Endothelial cell of umbilical vein (primary cell): ENCODE measurements around the gene TDP1. TPM values are rescaled to one million over a fixed set of nuclear protein-coding genes. Genes with fewer than 3 reads are reported as not detected.
A peak's percentile ranks its signal among the peaks of the same experiment; 100 is the strongest.

ENCODE experiments used
- BruUV-seq: library from RNA; stranded (reverse); fragments of 400-500 nt; replicated peaks from 2 replicates; lab custom pipeline; 2021; lab: Mats Ljungman, UMichigan
- CTCF ChIA-PET: fragments of 300-600, 350-600 bp; sonication (Branson Sonifier 250); formaldehyde crosslinking; loops from one replicate; lab custom pipeline; 2021; ENCODE audit warnings: antibody characterized with exemption, inconsistent platforms; lab: Charles Lee
- POLR2A ChIA-PET: fragments of 300-600, 350-600 bp; sonication (Branson Sonifier 250); formaldehyde crosslinking; loops from one replicate; lab custom pipeline; 2021; ENCODE audit warnings: antibody characterized with exemption, inconsistent platforms; lab: Charles Lee
- DNase-seq: peaks from one replicate; pipeline ENCODE4 v3.0.0-alpha.2; 2011; ENCODE audit warnings: low read depth, low spot score
- FAIRE-seq: peaks from 2 replicates; lab custom pipeline; 2011; peaks lifted over from hg19 to GRCh38; lab: Jason Lieb, UNC
- H2AFZ ChIP-seq: 2 replicates; pipeline ENCODE4 v1.6.0; 2012; ENCODE audit warnings: low read depth, low read length, control low read depth, inconsistent platforms
- H3K27ac ChIP-seq: 2 replicates; pipeline ENCODE4 v1.5.1; 2011; ENCODE audit warnings: low read depth, mild to moderate bottlenecking, control low read depth, low read length, moderate library complexity; ENCODE audit not compliant: insufficient read depth
- H3K27me3 ChIP-seq, 2 experiments: 2 replicates each; pipeline versions ENCODE4 v1.6.0 to v1.6.1; 2011; ENCODE audit warnings: low read length in 2 of 2, mixed read lengths in 1 of 2; ENCODE audit not compliant: control insufficient read depth in 2 of 2, insufficient read depth in 2 of 2
- H3K36me3 ChIP-seq, 2 experiments: 2 replicates in 1 of 2; 3 replicates in 1 of 2; pipeline ENCODE4 v1.5.1; 2011; ENCODE audit warnings: low read length in 2 of 2, mild to moderate bottlenecking in 1 of 2, moderate library complexity in 1 of 2; ENCODE audit not compliant: control insufficient read depth in 2 of 2, insufficient read depth in 2 of 2; ENCODE audit errors: extremely low read depth in 1 of 2
- H3K4me1 ChIP-seq: 3 replicates; pipeline ENCODE4 v1.5.1; 2011; ENCODE audit warnings: mild to moderate bottlenecking, low read length; ENCODE audit not compliant: control insufficient read depth, insufficient read depth; ENCODE audit errors: extremely low read depth
- H3K4me2 ChIP-seq: 2 replicates; pipeline ENCODE4 v1.6.1; 2011; ENCODE audit warnings: low read length, control low read depth, mixed read lengths; ENCODE audit not compliant: insufficient read depth
- H3K4me3 ChIP-seq, 3 experiments: fragments of 200-600 bp in 1 of 3; sonication (generic), shearing (Covaris generic) in 1 of 3; replicated peaks in 1 of 3; 2 replicates each; pipeline ENCODE4 v1.5.1; 2011 to 2016; ENCODE audit warnings: control low read depth in 3 of 3, low read length in 3 of 3, mild to moderate bottlenecking in 2 of 3, inconsistent platforms in 1 of 3, low read depth in 1 of 3, moderate library complexity in 1 of 3; ENCODE audit not compliant: insufficient read depth in 1 of 3
- H3K79me2 ChIP-seq: 2 replicates; pipeline ENCODE4 v1.6.0; 2012; ENCODE audit warnings: low read length, inconsistent platforms; ENCODE audit not compliant: control insufficient read depth, insufficient read depth
- H3K9ac ChIP-seq: replicated peaks from 2 replicates; pipeline ENCODE3; 2011; ENCODE audit warnings: low read length, control low read depth; ENCODE audit not compliant: insufficient read depth; ENCODE audit errors: extremely low read depth
- H3K9me1 ChIP-seq: replicated peaks from 3 replicates; pipeline ENCODE4 v1.6.0; 2011; ENCODE audit warnings: mild to moderate bottlenecking, low read length; ENCODE audit not compliant: control insufficient read depth, insufficient read depth; ENCODE audit errors: extremely low read depth
- H3K9me3 ChIP-seq: replicated peaks from 2 replicates; pipeline ENCODE4 v1.5.1; 2012; ENCODE audit warnings: low read length, inconsistent platforms; ENCODE audit not compliant: control insufficient read depth, insufficient read depth
- H4K20me1 ChIP-seq: replicated peaks from 2 replicates; pipeline ENCODE3; 2011; ENCODE audit warnings: mild to moderate bottlenecking, low read length; ENCODE audit not compliant: control insufficient read depth, insufficient read depth; ENCODE audit errors: extremely low read depth
- CTCF ChIP-seq, 2 donors: IDR thresholded peaks; 1 replicate in 1 of 2; 2 replicates in 1 of 2; pipeline ENCODE4 v1.5.1; 2011; ENCODE audit warnings: low read length in 2 of 2, mild to moderate bottlenecking in 2 of 2, moderate library complexity in 2 of 2, control low read depth in 1 of 2, inconsistent platforms in 1 of 2, low read depth in 1 of 2; ENCODE audit not compliant: insufficient read depth in 1 of 2; ENCODE audit errors: extremely low read depth in 1 of 2
- EZH2 ChIP-seq: IDR thresholded peaks from 2 replicates; pipeline ENCODE4 v1.6.1; 2012; ENCODE audit warnings: borderline replicate concordance, low read depth, mild to moderate bottlenecking, moderate library complexity, low read length, inconsistent platforms; ENCODE audit not compliant: severe bottlenecking
- FOS ChIP-seq: IDR thresholded peaks from 2 replicates; pipeline ENCODE4 v1.6.1; 2011; ENCODE audit warnings: mild to moderate bottlenecking, low read length, moderate library complexity, borderline replicate concordance; ENCODE audit not compliant: insufficient read depth
- GATA2 ChIP-seq: IDR thresholded peaks from 2 replicates; pipeline ENCODE4 v1.7.0; 2011; ENCODE audit warnings: low read depth, mild to moderate bottlenecking, moderate library complexity, mixed read lengths, low read length; ENCODE audit not compliant: insufficient read length, insufficient read depth
- JUN ChIP-seq: IDR thresholded peaks from 2 replicates; pipeline ENCODE4 v1.6.1; 2011; ENCODE audit warnings: borderline replicate concordance, low read depth; ENCODE audit not compliant: insufficient read length, insufficient read depth
- MAX ChIP-seq: IDR thresholded peaks from 2 replicates; pipeline ENCODE4 v1.6.1; 2011; ENCODE audit not compliant: insufficient read depth, insufficient read length
- MYC ChIP-seq: IDR thresholded peaks from one replicate; pipeline ENCODE4 v1.6.1; 2011; ENCODE audit warnings: mild to moderate bottlenecking, low read depth, low read length
- POLR2A ChIP-seq: IDR thresholded peaks from 2 replicates; pipeline ENCODE4 v1.6.1; 2012; ENCODE audit warnings: low read depth, mild to moderate bottlenecking, control low read depth, low read length
- POLR2AphosphoS5 ChIP-seq: IDR thresholded peaks from 2 replicates; pipeline ENCODE4 v1.6.1; 2012; ENCODE audit warnings: low read depth, mild to moderate bottlenecking, control low read depth, low read length, moderate library complexity; ENCODE audit not compliant: insufficient read depth
- dilution Hi-C: fragments of 300-500 bp; cut with MboI; formaldehyde crosslinking; loops from one replicate; pipeline ENCODE4 v1.15.0; 2019; ENCODE audit warnings: low sequenced_read_pairs; ENCODE audit not compliant: extremely low pct_ligation_motif_present
- intact Hi-C: fragments of 100-400 bp; cut with micrococcal nuclease; formaldehyde crosslinking; loops from one replicate; pipeline ENCODE4 v1.10.0; 2022
- polyA plus RNA-seq, 4 experiments: library from polyadenylated mRNA; depleted of rRNA in 3 of 4; stranded (reverse) in 3 of 4; unstranded in 1 of 4; fragments of >200 nt; gene quantifications; 2 replicates each; pipeline versions ENCODE4 v1.2.1 to v1.2.3, GENCODE V29; 2011 to 2012; ENCODE audit warnings: missing spikeins in 1 of 4
- total RNA-seq: library from RNA; stranded (reverse); gene quantifications from 2 replicates; pipeline ENCODE4 v1.2.3, GENCODE V29; 2021

Gene TDP1
- total and polyA plus RNA-seq, 2 donors (not counting 3 experiments of a cell fraction or from before 2014, with no cell fraction given), result 14.1 to 30.5 TPM

DNA sequence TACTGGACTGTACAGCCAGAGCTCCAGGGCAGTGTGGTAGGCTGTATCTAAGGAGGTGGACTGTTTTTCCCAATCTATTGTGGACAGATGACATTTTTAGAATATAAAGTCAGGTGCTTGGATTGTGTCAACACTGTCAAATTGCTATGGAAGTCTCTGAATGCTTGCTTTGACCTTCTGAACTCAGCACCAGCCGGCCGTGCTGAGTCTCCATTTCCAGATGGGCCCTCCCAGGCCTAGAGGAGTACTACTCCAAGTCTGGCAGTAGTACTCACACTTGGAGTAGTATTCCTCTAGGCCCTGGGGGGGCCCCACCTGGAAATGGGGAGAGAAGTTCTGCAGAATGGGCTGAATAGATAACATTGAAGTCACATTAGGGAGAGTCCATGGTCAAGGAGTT, 89.9 kb downstream of the TDP1 start:
- Histone ChIP-seq H3K9me1 (no peaks in the 10 kb centered on the region), H4K20me1 (no peaks in the 10 kb centered on the region), H2AFZ (no peak overlapping the region), H3K4me3 (no peak overlapping the region), H3K27me3 (no peaks in the 10 kb centered on the region), H3K9ac (no peak overlapping the region), H3K27ac (no peak overlapping the region), H3K4me2 (no peak overlapping the region), H3K36me3 (no peaks in the 10 kb centered on the region), H3K9me3 (no peaks in the 10 kb centered on the region), H3K4me1 (no peaks in the 10 kb centered on the region), H3K79me2 (no peaks in the 10 kb centered on the region)
- ChIA-PET POLR2A (no interaction called here), CTCF (interaction anchor here (1.1 kb wide), 1 partner anchor 14 kb away, joined by 3 read pairs; no protein-coding TSS in a partner anchor)
- FAIRE-seq, result no peak
- no peak for TF ChIP-seq POLR2AphosphoS5
- BruUV-seq, result no TSS peak
- intact Hi-C loops (loop anchor here (5.0 kb wide), 1 partner anchor 1008 kb away; no protein-coding TSS in a partner anchor), dilution Hi-C loops (no loop called here)
- peak; percentile 6 for DNase-seq

GRCh38 chr14:90049390-90049789, 93.7 kb downstream of the TDP1 start:
- H3K9me3 ChIP-seq, result no peaks in the 10 kb centered on the region
- no peaks in the 10 kb centered on the region for H4K20me1 ChIP-seq
- dilution Hi-C loops (no loop called here), intact Hi-C loops (loop anchor here (5.0 kb wide), 1 partner anchor 1012 kb away; no protein-coding TSS in a partner anchor)
- TF ChIP-seq MYC, result no peak
- no peak for TF ChIP-seq GATA2
- no peak for TF ChIP-seq POLR2A
- no peak for TF ChIP-seq CTCF (IDR thresholded peaks at IDR 0.05; ENCODE audit: extremely low read depth in 1 of 2, insufficient read depth in 1 of 2, low read depth in 1 of 2, low read length in 2 of 2)
- no peak for TF ChIP-seq FOS
- no peak for TF ChIP-seq POLR2AphosphoS5
- TF ChIP-seq EZH2, result no peak
- no peak for TF ChIP-seq JUN
- no peak for TF ChIP-seq MAX
- no peak overlapping the region for H3K9ac ChIP-seq
- peaks cover 9 to 10% of the 10 kb centered on the region in 2 experiments for H3K27me3 ChIP-seq
- no peak overlapping the region for H3K27ac ChIP-seq
- POLR2A ChIA-PET, result no interaction called here
- H3K79me2 ChIP-seq, result no peaks in the 10 kb centered on the region
- no peaks in the 10 kb centered on the region for H3K9me1 ChIP-seq
- no peak overlapping the region for H3K4me3 ChIP-seq
- peak; percentile 35 for FAIRE-seq
- BruUV-seq, result no TSS peak
- H3K4me1 ChIP-seq, result no peaks in the 10 kb centered on the region
- no peak overlapping the region for H2AFZ ChIP-seq
- no peak for DNase-seq
- CTCF ChIA-PET, result interaction anchor here (0.9 to 1.2 kb wide), 3 partner anchors 13 to 186 kb away, joined by 3 to 4 read pairs (median 3); partner anchors contain the start of gene KCNK13
- no peak overlapping the region for H3K4me2 ChIP-seq
- H3K36me3 ChIP-seq, result no peaks in the 10 kb centered on the region
